Limb (tissue), 2 donors: ENCODE results near the gene CCDC152.
A peak's percentile ranks its signal among the peaks of the same experiment; 100 is the strongest.
"Not testable (repeated sequence)": the region's sequence is repeated elsewhere in the genome, so short reads cannot be mapped to it uniquely, and the experiment has no call there.

Source experiments
- DNase-seq, 2 donors: peaks; one replicate each; pipeline ENCODE4 v3.0.0-alpha.2; 2016; ENCODE audit errors: extremely low spot score in 2 of 2

CCDC152 gene

DNA sequence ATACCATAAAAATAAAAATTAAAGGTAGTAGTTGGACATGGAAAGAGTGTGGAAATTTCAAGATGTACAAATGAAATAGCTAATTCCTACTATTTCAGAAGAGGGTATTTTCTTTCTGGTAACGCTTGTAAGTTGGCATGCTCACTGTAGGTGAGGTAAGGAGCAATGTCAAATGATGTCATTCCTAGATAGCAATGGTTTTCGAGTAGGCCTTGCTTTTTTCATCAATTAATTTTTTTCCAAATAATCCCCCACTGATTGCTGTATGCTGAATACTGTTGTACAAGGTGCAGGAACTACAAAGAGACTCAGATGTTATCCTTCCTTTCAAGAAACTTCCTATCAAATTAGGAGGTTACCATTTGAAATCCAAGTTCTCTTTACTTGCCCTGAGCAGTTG is 56.0 kb downstream of the CCDC152 start:
- no peak for DNase-seq

DNA sequence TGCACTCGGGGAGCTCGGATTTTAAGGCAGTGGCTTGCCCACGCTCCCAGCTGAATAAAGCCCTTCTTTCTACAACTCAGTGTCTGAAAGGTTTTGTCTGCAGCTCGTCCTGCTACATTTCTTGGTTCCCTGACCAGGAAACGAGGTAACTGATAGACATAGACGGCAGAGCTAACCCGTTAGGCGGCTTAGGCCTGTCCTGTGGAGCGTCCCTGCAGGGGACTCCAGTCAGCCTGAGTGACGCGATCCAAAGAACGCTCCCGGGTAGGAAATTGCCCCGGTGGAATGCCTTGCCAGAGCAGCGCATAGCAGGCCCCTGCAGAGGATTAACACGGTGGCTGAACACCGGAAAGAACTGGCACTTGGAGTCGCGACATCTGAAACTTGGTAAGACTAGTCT is 56.9 kb downstream of the CCDC152 start:
- DNase-seq: peak in 1 of 2 donors; percentile 40

- not testable (repeated sequence) for DNase-seq
Observed at GRCh38 chr5:42816546-42816945, 59.9 kb downstream of the CCDC152 start.

DNA sequence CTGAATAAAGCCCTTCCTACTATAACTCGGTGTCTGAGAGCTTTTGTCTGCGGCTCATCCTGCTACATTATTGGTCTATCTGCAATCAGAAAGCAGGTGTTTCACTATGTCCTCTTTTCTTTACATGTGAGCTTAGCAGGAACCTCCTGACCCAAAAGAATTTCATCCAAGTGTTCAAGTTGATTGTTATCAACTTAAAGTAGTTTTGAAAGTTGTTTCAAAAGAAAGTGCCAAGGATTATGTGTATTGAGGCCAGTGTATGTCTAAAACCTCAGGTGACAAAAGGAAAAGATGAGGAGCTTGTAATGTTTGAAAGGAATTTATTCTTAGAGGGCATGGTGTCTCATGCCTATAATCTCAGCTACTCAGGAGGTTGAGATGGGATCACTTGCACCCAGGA is 63.1 kb downstream of the CCDC152 start:
- no peak for DNase-seq

GRCh38 chr5:42822548-42822947 is 65.9 kb downstream of the CCDC152 start:
- DNase-seq: no peak

DNA sequence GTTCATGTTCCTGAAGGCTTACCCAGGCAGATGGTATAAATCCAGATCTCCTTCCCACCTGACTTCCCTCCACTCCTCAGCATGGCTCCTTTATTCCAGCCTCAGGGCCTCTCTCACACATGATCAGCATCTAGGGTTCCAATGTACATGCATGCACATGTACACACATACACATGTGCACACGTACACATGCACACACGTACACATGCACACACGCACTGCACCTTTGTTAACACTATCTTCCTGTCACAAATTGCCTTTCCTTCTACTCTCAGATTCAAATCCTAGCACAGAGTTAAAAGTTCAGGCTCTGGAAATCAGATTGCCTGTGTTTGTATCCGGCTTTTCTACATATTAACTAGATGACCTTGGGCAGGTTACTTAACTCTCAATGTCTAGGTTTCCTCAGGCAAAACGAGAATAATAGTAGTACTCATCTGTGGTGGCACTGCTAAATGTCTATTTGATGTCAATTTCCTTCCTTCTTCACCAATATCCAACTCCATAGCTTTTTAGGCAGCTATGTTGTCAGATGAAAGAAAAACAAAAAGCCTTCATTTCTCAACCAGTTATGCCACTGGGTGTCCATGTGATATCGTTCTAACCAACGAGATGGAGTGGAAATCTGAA is 67.8 kb downstream of the CCDC152 start:
- DNase-seq: no peak

- DNase-seq: no peak
Observed at GRCh38 chr5:42825422-42826148, 69.0 kb downstream of the CCDC152 start.

GRCh38 chr5:42826757-42827515 is 70.3 kb downstream of the CCDC152 start:
- no peak for DNase-seq

DNA sequence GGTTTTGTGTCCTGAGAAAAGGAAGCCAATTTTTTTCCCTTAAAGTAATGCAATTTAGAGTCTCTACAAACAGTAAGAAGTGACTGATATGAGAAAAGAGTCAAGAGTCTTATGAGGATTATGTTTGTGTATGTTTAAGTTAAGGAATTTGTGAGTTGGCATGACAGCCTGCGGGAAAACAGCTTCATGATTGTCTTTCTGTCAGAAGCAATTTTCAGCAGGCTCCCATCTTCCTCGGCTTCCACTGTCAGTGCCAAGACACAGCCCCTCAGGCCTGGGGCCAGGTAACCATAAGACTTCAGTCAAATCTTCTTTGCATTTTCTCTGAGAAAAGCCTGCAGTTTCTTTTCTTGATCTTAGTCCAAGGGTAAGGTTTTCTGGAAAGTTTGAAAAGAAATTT is 72.1 kb downstream of the CCDC152 start:
- peak; percentile 52 to 67 for DNase-seq

DNA sequence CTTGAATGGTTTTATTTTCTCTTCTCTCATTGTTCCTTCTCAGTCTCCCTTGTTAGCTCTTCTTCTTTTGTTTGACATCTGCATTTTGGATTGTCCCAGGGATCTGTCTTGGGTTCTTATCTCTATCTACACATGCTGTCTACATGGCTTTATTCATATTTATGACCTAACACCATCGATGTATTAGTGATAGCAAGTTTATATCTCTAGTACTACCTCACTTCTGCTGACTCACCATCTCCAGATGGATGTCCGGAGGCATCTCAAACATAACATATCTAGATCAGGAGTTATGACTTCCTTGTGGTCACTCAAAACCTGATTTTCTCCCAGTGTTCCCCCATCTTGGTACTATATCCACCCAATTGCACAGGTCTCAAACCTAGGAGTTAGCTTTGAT is 74.3 kb downstream of the CCDC152 start:
- DNase-seq: no peak

GRCh38 chr5:42832060-42832459 is 75.4 kb downstream of the CCDC152 start:
- DNase-seq: no peak

DNA sequence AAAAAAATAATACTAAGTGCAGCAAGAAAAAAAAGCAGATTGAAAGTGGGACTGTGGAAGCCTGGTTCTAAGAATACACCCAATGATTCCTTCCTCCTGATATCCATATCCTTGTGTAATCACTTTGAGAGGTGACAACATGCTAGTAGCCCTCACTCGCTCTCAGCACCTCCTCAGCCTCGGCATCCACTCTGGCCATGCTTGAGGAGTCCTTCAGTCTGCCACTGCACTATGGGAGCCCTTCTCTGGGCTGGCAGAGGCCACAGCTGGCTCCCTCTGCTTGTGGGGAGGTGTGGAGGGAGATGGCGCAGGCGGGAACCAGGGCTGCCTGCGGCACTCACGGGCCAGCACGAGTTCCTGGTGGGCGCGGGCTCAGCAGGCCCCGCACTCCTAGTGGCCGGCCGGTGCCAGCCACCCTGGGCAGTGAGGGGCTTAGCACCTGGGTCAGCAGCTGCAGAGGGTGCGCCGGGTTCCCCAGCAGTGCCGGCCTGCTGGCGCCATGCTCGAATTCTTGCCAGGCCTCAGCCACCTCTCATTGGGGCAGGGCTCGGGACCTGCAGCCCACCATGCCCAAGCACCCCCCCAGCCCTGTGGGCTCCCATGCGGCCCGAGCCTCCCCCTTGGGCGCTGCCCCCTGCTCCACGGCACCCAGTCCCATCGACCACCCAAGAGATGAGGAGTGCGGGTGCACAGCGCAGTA is 79.6 kb downstream of the CCDC152 start:
- DNase-seq: no peak

DNA sequence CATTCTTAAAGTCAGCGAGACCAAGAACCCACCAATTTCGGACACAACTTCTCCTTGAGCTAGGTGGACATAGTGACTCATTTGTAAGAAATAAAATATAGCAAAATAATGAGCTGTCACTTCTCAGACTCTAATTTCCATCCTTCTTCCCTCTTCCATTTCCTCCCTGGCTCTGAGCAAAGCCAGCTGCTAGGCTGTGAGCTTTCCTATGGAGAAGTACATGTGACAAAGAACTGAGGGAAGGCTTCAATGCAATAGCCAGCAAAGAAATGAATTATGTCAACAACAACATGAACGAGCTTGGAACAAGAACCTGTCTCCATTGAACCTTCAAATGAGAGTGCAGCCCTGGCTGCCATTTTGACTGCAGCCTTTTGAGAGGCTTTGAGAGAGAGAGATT is 81.0 kb downstream of the CCDC152 start:
- no peak for DNase-seq

GRCh38 chr5:42839196-42839595 is 82.6 kb downstream of the CCDC152 start:
- DNase-seq: no peak

DNA sequence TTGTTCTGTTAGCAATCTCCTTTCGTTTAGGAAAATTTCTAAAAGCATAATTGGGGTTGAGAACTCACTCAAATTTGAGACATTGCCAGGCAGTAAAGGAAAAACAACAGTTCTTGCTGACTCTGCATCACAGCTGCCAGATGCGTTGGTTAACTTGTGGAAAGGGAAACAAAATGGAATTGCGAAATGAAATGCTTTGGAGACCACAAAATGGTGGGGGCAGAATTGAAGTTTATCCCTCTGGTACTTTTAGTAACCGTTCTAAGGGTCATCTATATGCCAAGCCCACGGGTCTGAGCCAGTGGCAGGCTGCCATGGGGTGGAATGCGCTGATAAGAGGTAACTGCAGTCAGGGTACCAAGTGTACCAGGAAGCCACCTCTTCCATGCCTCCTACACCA is 83.7 kb downstream of the CCDC152 start:
- DNase-seq: peak in 1 of 2 donors; percentile 60

- no peak for DNase-seq
Observed at GRCh38 chr5:42840842-42841567, 84.4 kb downstream of the CCDC152 start.

GRCh38 chr5:42842921-42843641 is 86.5 kb downstream of the CCDC152 start:
- no peak for DNase-seq

- no peak for DNase-seq
Observed at GRCh38 chr5:42843675-42844292, 87.2 kb downstream of the CCDC152 start.

GRCh38 chr5:42844408-42844807 is 87.8 kb downstream of the CCDC152 start:
- not testable (repeated sequence) for DNase-seq

GRCh38 chr5:42848545-42848944 is 91.9 kb downstream of the CCDC152 start:
- DNase-seq: no peak
